Stomach (tissue), 9 donors: Measurements from ENCODE around the gene FSTL4. TPM values are rescaled to one million over a fixed set of nuclear protein-coding genes. Genes with fewer than 3 reads are reported as not detected.

Source experiments
- DNase-seq, 2 donors: peaks; one replicate each; pipeline versions ENCODE4 v3.0.0 to v3.0.0-alpha.2; 2013 to 2019
- H3K27ac ChIP-seq, 5 donors: fragments of 200-600 bp in 4 of 5; sonication (generic) in 4 of 5; one replicate each; pipeline ENCODE4 v1.5.1; 2013 to 2019; ENCODE audit warnings: mild to moderate bottlenecking in 1 of 5, moderate library complexity in 1 of 5
- H3K27me3 ChIP-seq, 3 donors: fragments of 200-600 bp; sonication (generic); one replicate each; pipeline ENCODE4 v1.5.1; 2017 to 2019; ENCODE audit warnings: mixed run types in 1 of 3
- H3K36me3 ChIP-seq, 4 donors: fragments of 200-600 bp; sonication (generic); 1 replicate in 3 of 4; 2 replicates in 1 of 4; pipeline ENCODE4 v1.5.1; 2016 to 2019
- H3K4me1 ChIP-seq, 4 donors: fragments of 200-600 bp; sonication (generic); one replicate each; pipeline ENCODE4 v1.5.1; 2016 to 2019
- H3K4me3 ChIP-seq, 4 donors: fragments of 200-600 bp; sonication (generic) in 3 of 4; one replicate each; pipeline ENCODE4 v1.5.1; 2016 to 2019; ENCODE audit warnings: mild to moderate bottlenecking in 1 of 4
- H3K9me3 ChIP-seq, 4 donors: fragments of 200-600 bp; sonication (generic); one replicate each; pipeline ENCODE4 v1.5.1; 2016 to 2019
- EP300 ChIP-seq: sonication (generic); formaldehyde crosslinking; IDR thresholded peaks from one replicate; pipeline ENCODE4 v1.6.1; 2017; ENCODE audit warnings: antibody characterized with exemption
- POLR2A ChIP-seq, 4 donors: fragments of 450-650 bp; IDR thresholded peaks; one replicate each; pipeline ENCODE4 v1.6.1; 2016; ENCODE audit warnings: antibody characterized with exemption in 4 of 4, control low read depth in 2 of 4, mild to moderate bottlenecking in 1 of 4, moderate library complexity in 1 of 4
- POLR2AphosphoS5 ChIP-seq, 3 donors: sonication (generic); formaldehyde crosslinking; IDR thresholded peaks; one replicate each; pipeline ENCODE4 v1.6.1; 2016; ENCODE audit warnings: antibody characterized with exemption in 3 of 3
- WGBS, 5 donors: extraction: QIAGEN DNeasy Blood & Tissue Kit in 3 of 5; methylation state at CpG; one replicate each; pipeline versions ENCODE4 v1.1.5 to v1.1.7; 2013 to 2018; 5-methylcytosine and 5-hydroxymethylcytosine counted together
- intact Hi-C: fragments of 100-400 bp; cut with DNase I; formaldehyde crosslinking; loops from one replicate; pipeline ENCODE4 v1.15.1; 2023; ENCODE audit warnings: low total_unique reads
- polyA plus RNA-seq, 3 donors: library from polyadenylated mRNA; stranded (reverse); fragments of 200-250 nt; gene quantifications; one replicate each; pipeline ENCODE4 v1.2.3, GENCODE V29; 2013
- total RNA-seq, 5 donors: library from RNA; depleted of rRNA; stranded (reverse); fragments of >200 nt; gene quantifications; one replicate each; pipeline versions ENCODE4 v1.1.0 to v1.2.3, GENCODE V29; 2014 to 2016
- TF ChIP-seq, protein P1 (sequence below), 7 experiments: fragments of 450-650 bp in 4 of 7; fragments of 200-600 bp in 3 of 7; sonication (generic) in 3 of 7; IDR thresholded peaks; one replicate each; pipeline ENCODE4 v1.5.1; 2016 to 2019; ENCODE audit warnings: antibody characterized with exemption in 7 of 7, control low read depth in 2 of 7, mild to moderate bottlenecking in 1 of 7
- donor health status: healthy with polysubstance abuse.
- donor health status: Bipolar disorder and iron deficiency.
- donor health status: healthy.

Gene FSTL4
- total and polyA plus RNA-seq, 8 donors = 0.37 to 0.55 TPM; not detected in 6

DNA sequence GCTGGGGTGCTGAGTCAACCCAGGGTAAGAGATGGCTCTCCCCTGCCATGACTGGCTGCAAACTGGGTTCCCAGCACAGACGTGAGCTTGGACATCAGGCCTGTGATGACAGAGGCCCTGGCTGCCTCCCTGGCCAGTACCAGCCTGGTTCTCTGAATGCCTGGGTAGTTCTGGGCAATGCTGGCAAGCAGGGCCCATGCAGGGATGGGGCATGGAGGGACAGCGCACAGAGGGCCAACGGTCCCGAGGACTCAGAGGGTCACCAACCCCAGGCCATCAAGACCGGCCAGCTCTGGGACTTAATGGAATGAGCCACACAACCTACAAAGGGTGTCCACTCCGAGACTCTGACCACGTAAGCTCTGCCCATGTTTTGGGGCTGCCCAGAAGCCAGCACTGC, 241.4 kb downstream of the FSTL4 start:
- Histone ChIP-seq H3K27ac (no peak overlapping the region), H3K27me3 (peaks cover 0 to 37% (median 0%) of the 10 kb centered on the region in 3 donors), H3K4me3 (no peak overlapping the region), H3K4me1 (no peaks in the 10 kb centered on the region), H3K36me3 (no peaks in the 10 kb centered on the region), H3K9me3 (no peaks in the 10 kb centered on the region)
- 86 to 93% (median 90%) methylated on average over 7 of the region's 7 CpGs for WGBS, 5 donors
- TF ChIP-seq, protein P1, sequence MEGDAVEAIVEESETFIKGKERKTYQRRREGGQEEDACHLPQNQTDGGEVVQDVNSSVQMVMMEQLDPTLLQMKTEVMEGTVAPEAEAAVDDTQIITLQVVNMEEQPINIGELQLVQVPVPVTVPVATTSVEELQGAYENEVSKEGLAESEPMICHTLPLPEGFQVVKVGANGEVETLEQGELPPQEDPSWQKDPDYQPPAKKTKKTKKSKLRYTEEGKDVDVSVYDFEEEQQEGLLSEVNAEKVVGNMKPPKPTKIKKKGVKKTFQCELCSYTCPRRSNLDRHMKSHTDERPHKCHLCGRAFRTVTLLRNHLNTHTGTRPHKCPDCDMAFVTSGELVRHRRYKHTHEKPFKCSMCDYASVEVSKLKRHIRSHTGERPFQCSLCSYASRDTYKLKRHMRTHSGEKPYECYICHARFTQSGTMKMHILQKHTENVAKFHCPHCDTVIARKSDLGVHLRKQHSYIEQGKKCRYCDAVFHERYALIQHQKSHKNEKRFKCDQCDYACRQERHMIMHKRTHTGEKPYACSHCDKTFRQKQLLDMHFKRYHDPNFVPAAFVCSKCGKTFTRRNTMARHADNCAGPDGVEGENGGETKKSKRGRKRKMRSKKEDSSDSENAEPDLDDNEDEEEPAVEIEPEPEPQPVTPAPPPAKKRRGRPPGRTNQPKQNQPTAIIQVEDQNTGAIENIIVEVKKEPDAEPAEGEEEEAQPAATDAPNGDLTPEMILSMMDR (IDR thresholded peaks at IDR 0.05) = no peak
- no peak for TF ChIP-seq POLR2A (IDR thresholded peaks at IDR 0.05)
- no peak for TF ChIP-seq POLR2AphosphoS5 (IDR thresholded peaks at IDR 0.05)
- no peak for TF ChIP-seq EP300
- no peak for DNase-seq
- intact Hi-C loops = no loop called here

DNA sequence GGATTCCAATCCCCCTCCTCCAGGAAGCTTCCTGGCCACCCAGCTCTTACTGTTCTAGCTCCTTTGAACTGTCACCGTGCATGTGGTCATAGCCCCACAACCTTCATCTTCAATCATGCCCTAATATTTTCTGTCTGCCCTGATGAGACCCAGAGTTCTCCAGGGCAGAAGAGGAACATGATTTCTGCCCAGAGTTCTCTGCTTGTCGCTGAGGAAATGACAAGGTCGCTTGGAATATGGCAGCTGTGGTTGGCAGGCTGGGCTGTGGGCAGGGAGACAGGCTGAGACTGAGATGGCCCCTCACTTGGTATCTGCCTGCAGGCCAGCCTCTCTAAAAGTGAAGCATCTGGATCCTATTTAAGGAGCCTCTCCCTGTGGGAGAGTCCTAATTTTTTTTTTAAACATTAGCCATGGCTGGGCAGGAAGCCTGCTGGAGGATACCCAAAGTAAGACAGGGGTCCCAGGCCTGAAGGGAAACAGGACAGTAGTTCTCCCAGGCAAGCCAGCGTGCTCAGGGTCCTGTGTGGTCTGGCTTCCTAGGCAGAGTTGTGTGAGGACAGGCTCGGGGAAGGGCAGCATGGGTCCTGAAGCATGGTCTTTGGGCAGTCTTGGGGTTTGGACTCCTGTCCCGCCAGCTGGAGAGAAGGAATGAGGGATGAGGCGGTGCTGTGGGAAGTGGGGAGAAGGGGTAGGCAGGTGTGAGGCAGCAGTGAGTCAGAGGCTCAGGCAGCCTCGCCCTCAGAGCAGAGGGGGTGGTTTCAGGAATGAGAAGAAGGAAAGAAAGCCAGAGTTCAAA, 242.1 kb downstream of the FSTL4 start:
- peak in 1 of 2 donors; percentile 30 for DNase-seq
- Histone ChIP-seq H3K27me3 (peaks cover 0 to 37% (median 0%) of the 10 kb centered on the region in 3 donors), H3K4me1 (no peaks in the 10 kb centered on the region), H3K27ac (no peak overlapping the region), H3K36me3 (no peaks in the 10 kb centered on the region), H3K9me3 (no peaks in the 10 kb centered on the region), H3K4me3 (no peak overlapping the region)
- 71 to 78% (median 75%) methylated on average over 8 of the region's 8 CpGs for WGBS, 5 donors
- no peak for TF ChIP-seq POLR2A (IDR thresholded peaks at IDR 0.05)
- no peak for TF ChIP-seq EP300
- TF ChIP-seq POLR2AphosphoS5 (IDR thresholded peaks at IDR 0.05) = no peak
- TF ChIP-seq, protein P1 (IDR thresholded peaks at IDR 0.05) = no peak
- intact Hi-C loops = no loop called here

DNA sequence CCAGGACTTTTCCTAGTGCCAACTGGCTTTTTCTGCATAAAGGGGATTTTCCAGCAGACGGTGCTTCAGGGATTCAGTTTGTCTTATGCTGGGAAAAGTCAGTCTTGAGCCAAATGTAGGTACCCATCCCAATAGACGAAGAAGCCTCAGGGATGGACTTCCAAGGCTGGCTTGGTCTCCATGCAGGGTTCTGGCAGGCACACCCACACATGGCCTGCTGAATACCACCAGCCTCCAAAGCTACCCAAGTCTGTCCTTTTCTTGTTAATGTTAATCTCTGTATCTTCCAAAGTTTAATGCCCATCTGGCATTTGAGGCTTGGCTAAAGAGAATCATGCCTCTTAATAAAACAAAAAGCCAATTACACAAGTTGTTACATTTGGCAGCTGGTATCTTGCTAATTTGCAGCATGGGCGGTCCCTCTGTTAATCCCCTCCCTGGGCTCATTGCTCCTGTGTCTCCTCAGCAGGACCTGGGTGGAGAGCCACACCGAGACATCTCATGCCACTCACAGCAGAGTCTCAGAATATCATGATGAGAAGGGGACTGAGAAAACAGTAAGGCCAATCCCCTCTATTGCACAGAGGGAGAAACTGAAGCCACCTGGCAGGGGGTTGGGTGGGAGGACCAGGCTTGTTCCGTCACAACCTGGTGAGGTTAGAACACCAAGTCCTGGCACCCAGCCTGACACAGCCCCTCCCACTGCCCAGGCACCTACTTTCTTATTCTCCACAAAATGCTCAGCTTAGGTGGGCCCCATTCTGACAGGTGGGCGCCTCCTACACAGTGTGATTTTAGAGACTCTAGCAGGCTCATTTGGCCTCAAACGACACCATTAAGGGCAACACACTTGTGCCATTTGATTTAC, 243.2 kb downstream of the FSTL4 start:
- Histone ChIP-seq H3K4me1 (no peaks in the 10 kb centered on the region), H3K9me3 (no peaks in the 10 kb centered on the region), H3K4me3 (no peak overlapping the region), H3K27me3 (peaks cover 0 to 36% (median 0%) of the 10 kb centered on the region in 3 donors), H3K36me3 (no peaks in the 10 kb centered on the region), H3K27ac (no peak overlapping the region)
- DNase-seq = no peak
- 79 to 86% (median 81%) methylated on average over 6 to 7 of the region's 7 CpGs for WGBS, 5 donors
- TF ChIP-seq POLR2A (IDR thresholded peaks at IDR 0.05) (no peak), EP300 (no peak), POLR2AphosphoS5 (IDR thresholded peaks at IDR 0.05) (no peak)
- TF ChIP-seq, protein P1 (IDR thresholded peaks at IDR 0.05) = no peak
- intact Hi-C loops = no loop called here

DNA sequence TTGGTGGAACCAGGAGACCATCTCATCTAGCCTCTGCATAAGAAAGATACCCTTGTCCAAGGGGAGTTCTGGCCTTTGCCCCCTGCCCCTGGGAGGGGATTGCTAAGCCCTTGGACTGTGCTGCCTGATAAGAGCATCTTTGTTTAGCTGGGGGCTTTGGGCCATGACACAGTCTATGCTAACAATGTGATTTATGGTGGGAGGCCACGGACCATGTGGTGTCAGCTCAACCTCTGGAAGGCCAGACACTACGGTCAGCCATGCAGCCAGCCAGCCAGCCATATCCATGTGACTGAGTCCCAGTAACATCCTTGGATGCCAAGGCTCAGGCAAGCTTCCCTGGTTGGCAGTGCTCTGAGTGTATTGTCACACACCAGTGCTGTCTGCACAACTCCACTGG, 244.4 kb downstream of the FSTL4 start:
- H3K27me3 ChIP-seq = peaks cover 0 to 24% (median 0%) of the 10 kb centered on the region in 3 donors
- H3K9me3 ChIP-seq = no peaks in the 10 kb centered on the region
- no peaks in the 10 kb centered on the region for H3K36me3 ChIP-seq
- intact Hi-C loops = no loop called here
- H3K4me1 ChIP-seq = no peaks in the 10 kb centered on the region
- H3K4me3 ChIP-seq = no peak overlapping the region
- H3K27ac ChIP-seq = no peak overlapping the region
- TF ChIP-seq, protein P1 (IDR thresholded peaks at IDR 0.05) = no peak
- TF ChIP-seq POLR2AphosphoS5 (IDR thresholded peaks at IDR 0.05) = no peak
- no peak for DNase-seq
- 56 to 68% (median 63%) methylated on average over 1 to 2 of the region's 2 CpGs for WGBS, 5 donors
